GM19035 (cell line): ENCODE measurements around the gene GGCT.

Experiments
- ATAC-seq: cut with Tn5 transposase; IDR thresholded peaks from one replicate; pipeline ENCODE4 v1.9.1; 2021; ENCODE audit not compliant: unreplicated experiment

GGCT gene

DNA sequence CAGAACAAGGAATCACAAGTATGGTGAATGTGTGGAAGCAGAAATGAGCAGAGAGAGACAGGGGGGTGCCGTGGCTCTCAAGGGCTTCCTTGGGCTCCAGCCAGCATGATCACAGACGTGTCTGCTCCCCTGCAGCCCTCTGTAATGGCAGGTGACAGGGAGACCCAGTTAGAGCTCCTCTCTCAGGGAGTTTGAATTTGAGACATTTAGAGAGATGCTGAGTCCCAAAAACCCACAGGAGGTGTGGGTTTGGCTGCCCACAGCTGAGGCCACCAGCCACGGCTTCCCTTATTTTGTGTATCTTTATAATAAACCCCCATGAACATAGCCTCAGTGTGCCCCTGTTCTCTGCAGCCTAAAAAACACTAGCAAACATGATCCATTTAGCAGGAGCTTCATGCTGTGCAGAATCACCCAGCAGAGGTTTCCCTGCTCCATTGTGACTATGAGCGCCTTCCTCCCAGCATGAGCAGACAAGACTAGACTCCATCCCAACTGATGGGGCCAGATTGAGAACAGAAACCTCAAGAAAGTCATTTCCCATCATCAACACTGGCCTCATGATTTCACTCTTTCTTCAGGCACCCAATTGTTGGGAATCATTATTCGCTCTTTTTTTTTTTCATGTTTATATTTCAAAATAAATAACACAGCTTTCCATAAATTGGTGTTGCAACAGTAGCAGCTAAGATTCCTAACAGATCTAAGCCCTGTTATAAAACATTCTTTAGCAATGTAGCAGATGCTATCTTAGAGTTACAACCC lies 39.4 kb downstream of the GGCT start:
- no peak for ATAC-seq

DNA sequence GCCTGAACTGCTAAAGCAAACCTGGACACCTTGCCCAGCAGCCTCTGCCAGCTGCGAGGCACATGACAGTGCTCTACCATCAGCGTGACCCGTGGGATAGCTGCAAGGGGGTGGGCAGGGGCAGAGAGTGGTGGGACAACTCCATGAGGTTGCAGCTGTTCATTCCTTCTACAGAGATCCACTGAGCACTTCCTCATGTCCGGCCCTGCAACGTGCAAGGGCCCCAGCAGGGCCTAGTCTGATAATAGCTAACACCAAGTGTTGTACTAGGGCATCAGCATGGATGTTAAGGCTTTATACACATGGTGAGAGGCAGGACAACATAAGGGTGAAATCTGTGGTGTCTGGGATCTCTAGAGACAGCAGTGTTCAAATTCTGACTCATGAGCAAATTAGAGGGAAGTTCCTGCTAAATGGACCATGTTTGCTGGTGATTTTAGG lies 40.4 kb downstream of the GGCT start:
- ATAC-seq = no peak

DNA sequence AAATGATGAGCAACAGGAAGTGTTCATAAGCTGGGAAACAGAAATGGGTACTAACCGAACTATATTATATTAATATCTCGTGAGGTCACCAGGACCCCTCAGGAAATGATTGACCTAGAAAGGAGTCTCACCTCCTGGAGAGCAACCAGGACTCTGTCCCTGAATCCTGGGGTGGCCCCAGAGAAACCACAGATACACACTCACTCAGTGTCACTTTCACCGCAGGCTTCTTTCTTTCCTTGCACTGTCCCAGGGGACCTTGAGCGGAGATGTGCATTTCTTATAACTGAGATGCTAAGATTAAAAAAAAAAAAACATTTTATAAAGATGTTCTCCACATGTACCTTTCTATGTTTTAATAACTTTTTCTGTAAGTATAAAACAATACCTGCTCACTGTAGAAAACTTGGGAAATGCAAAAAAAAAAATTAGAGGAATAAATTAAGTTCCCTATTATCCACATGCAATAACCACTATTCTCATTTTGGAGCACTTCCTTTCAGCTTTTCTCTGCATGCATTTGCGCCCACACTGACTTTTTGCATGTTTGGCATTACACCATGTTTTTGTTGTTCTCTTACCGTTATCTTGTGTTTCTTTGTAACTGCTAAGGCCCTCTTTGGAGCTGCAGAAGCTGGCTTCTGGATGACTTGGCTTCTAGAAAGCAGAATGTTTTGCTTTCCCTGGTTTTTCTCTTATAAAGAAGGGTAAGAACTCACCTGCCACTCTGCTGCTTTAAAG lies 41.1 kb downstream of the GGCT start:
- no peak for ATAC-seq

DNA sequence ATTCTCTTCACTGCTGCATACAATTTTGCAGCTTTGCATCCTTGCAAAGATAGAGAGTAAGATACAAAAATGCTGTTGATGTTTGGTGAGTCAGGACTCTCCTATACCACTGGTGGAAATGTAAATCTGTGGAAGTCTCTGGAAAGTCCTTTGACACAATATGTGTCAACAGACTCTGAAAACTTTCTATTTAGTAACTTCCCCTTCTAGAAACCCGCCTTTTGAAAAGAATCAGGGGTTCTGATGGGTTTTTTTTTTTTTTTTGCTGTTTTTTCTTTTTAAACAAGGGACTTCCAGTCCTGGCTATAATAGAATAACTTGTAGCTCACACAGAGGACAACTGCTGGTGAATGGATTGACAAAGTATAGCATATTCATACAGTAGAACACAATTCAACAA lies 42.5 kb downstream of the GGCT start:
- no peak for ATAC-seq

DNA sequence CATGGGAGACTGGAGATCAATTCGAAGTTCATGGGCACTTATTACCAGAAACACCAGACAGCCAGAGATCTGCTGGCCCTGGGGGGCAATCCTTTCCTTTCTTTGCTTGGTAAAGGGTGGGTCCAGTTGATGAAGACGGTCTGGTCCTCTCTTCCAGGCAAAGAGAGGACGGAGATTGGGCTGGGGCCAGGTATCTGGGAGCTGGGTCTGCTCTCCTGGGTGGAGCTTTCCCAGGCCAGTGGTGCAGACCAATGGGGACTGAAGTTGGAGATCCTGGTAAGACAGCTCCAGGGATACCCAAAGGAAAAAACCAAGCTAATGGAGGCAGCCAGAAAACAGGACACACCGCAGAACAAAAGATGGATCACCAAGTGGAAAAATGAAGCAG lies 44.4 kb downstream of the GGCT start:
- ATAC-seq = no peak

DNA sequence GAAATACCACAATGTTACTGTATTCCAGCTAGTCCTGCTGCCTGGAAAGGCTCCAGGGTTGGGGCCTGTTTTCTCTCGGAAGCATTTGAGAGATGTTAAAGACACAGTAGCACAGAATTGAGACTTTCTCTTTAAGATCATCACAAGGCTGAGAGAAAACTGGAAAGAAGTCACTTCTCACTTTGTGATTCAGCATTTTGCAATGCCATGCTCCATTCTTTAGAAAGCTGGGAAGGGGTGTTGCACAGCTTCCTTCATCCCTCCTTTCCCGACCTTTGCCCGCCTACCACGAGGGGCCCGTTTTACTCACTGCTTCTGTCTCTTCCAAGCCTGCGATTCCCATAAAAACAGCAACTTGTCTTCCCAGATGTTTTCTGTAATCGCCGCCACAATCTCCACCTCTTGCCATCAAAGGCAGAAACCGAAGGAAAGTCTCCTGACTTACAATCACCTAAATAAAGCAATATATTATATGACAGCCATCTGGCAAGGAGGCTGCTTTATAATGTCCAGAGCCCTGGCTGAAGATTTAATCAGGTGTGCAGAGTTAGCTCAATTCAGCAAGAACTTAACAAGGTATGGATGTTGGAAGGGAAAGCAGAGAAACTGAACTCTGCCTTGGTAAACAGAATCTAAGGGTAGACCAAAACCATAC lies 44.9 kb downstream of the GGCT start:
- ATAC-seq = no peak

DNA sequence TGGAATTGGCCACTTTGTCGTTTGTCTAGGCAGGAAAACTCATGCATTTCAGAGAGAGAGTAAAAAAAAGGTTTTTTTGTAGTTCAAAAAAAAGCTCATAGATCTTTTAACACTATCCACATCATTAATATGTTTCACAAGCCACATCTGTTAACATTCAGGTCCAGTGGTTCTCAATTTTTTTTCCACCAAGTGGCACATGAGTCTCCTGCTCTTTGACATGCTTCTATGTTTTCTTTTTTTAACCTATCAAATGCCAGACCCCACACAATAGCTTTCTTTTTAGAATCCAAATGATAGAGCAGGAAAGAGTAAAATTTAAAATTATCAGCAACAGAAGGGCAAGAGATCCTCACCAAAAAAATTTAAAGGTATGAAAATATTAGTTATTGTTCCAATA lies 46.3 kb downstream of the GGCT start:
- ATAC-seq = no peak

DNA sequence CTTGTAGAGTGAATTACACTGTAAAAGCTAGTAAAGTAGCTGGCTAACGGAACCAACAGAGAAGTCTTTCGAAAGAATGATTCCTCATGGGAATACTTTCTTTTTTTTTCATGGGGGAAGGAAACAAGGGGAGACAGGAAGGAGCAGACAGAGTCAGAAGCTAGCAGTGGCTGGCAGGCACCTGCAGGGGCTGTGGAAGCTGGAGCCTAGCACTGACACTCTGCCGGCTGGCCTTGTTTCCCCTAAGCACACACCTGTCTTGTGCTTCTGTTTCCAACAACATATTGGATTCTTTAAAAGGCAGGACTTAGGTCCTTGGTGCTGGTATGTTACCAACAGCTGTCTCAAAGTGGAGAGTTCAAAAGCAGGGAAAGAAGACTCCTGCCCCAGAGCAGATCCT lies 50.7 kb downstream of the GGCT start:
- ATAC-seq = no peak

DNA sequence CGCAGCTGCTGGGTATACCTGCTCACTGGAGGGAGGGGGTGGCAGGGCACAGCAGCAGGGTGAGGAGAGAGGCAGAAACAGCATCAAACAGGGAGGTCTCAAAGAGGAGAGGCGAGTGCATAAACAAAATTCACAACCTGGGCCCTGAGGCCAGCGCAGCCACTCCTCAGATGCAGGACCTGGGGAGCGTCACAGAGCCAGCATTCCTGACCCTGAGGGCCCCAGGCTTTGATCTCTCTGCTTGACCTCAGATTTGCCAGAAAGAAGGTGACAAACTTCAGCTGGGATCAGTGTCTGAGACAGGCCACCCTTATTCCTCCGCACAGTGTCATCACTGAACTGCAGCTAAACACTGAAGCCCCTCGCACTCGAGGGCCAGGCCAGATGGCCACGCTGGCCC lies 51.6 kb downstream of the GGCT start:
- ATAC-seq = no peak

DNA sequence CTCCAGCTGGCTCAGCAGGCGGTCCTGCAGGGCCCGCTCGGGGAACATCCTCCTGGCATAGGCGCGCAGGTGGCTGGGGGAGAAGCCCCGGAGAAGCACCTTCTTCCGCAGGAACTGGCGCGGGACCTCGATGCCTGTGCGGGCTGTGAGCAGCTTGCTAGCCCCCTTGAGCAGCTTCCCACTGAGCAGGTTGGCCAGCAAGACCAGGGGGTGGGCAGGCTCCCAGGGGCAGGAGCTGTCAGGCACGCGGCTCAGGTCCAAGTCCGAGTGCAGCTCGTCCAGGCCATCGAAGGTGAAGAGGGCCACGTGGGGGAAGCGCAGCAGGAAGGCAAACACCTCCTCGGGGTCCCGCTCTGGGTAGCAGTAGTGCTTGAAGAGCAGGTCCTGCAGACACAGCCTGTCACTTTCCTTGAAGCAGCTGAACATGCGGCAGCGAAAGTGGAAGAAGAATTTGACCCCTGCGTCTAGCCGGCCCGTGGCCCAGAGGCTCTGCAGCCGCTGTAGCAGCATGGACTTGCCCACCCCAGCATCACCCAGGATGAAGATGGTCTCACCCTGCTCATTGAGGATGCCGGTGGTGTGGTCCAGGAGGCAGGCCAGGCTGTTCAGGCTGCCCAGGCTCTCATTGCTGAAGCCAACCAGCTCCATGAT lies 52.2 kb downstream of the GGCT start:
- no peak for ATAC-seq

DNA sequence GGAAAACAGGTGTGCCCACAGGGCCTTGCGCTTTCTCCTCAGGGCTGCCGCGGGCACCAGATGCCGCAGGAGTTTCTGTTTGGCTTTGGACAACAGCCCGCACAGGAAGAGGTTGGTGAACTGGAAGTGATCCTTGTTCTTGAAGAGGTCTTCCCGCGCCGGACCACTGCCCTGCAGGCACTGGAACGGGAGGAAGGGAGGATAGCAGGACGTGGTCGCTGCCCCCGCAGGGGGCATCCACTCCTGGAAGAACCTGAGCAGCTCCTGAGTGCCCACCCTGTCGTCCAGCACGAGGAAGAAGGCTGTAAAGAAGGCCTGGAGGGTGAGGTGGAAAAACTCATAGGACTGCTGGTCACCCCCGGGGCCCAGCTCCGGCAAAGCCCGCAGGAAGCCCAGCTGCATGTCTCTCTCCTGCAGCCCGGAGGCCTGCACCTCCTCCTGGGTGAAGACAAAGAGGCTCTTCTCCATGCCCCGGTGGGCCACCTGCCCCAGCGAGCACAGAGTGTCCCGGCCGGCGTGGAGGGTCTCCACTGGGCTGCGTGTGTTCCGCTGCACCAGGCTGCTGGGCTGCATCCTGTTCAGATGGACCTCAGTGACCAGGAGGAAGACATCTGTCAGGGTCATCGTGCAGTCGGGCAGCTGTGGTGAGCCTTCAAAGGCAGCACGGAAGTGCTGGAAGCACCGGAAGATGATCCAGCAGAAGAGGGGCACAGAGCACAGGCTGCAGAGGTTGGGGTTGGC lies 52.9 kb downstream of the GGCT start:
- no peak for ATAC-seq

DNA sequence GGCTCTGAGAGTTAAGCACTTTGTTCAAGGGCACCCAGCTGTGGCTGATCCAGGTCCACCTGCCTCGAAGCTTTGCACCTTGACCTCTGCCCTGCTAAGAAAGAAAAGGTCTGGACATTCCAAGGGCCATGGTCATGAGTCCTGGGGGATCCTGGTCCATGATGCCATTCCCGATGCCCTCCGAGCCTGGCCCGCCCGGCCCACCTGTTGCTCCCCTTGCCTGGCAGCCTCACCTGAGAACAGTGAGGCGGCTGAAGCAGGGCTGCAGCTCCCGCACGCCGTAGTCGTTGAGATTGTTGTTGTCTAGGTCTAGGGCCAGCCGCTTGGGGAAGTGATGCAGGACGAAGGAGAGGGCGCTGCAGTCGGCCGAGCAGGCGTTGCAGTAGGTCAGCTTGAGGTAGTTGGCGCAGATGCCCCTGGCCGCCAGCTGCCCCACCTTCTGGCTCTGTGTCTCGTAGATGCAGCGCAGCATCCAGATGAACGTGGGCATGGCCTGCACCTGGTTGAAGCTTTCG lies 53.6 kb downstream of the GGCT start:
- ATAC-seq = no peak

DNA sequence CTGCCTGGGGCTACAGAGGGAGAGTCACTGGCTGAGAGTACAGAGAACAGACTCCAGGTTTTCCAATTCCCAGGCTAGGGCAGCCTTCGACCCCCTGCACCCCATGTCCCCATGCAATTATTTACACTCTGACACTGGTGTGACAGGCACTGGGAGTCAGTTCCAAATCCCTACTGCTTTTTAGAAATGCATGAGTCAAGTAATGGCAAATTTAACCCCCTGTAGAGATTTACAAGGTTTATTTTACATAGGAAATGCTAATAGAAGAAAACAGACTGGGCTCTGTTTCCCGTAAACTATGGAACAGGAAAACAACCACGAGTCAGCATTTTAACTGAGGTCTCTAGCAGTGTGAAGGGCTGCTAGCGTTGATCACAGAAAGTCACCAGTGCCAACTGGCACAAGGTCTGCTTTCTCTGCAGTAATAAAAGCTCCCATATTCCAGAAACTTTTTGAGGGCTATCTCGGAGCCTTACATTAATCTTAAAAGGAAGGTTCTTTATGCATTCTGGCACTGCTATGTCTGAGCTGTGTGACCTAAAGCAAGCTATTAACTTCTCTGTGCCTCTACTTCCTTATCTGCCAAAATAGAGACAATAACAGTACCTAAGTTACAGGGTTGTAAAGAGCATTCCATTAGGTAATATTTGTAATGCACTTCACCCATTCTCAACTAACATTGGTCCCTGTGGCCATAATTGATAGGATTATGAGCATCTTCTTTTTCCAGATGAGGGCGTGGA lies 54.2 kb downstream of the GGCT start:
- no peak for ATAC-seq

DNA sequence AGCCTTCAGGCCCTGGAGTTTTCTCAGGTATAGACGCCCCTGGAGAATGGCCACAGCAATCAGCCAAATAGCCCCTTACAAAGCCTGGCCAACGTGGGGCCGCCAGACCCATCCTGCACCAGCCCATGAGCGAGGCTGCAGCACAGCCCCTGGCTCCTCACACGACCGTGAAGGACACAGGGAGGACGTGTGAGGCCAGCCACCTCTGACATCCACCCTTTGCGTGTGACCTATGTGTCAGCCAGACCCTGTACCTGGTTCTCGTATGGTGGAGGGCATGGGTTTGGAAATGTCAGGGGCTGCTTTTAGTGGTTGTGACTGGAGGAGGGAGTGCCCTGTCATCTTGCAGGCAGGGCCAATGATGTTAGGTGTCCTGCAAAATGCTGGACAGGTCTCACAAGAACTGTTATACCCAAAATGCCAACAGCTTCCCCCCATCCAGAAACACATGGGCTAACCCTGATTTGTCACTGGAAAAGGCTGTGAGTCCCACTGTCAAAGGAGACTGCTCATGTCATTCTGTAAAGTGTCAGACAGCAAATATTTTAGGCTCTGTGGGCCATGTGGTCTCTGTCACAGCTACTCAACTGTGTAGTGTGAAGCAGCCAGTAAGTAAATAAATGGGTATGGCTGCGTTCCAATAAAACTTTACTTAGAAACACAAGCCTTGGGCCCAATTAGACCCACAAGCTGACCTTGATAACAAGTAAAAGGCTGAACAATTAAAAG lies 56.0 kb downstream of the GGCT start:
- ATAC-seq = no peak

DNA sequence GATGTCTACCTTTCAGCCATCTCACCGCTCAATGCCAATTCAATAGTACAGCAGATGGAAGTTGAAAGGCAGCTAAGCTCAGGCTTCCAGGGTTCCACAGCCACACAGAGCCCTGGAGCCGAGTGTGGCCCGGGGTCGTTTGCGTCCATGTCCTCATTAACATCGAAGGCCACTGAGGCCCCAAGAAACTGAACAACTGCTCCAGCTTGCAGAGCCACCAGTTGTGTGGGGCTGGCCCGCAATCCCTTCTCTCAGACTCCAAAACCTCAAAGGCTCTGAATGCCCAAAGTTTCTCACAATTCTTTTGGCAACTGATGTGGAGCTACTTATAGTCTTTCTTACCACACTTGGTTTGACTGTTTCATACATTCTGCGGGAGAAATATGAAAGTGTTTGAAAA lies 57.2 kb downstream of the GGCT start:
- no peak for ATAC-seq
